Measurements from ENCODE around the gene SOX14. TPM values are rescaled to one million over a fixed set of nuclear protein-coding genes. Genes with fewer than 3 reads are reported as not detected.

Gene SOX14
- total RNA-seq, 4 donors from 2014 or later, result not detected

- in situ Hi-C loops (cut with MboI; ENCODE audit: low pct_ligation_motif_present in 1 of 4, low pct_unique_long_range_greater_than_20kb in 1 of 4, low sequenced_read_pairs in 3 of 4), result no loop called here
- H3K27me3 ChIP-seq, result peaks cover 91% of the 10 kb centered on the region
- no peaks in the 10 kb centered on the region for H3K36me3 ChIP-seq
- H3K4me1 ChIP-seq, result peaks cover 4 to 37% (median 29%) of the 10 kb centered on the region in 4 donors
- no peak overlapping the region for H3K27ac ChIP-seq
- no peaks in the 10 kb centered on the region for H3K9me3 ChIP-seq
- H3K4me3 ChIP-seq, result no peak overlapping the region
- DNase-seq, result no peak
- intact Hi-C loops (cut with DNase I; ENCODE audit: low total_unique reads), result no loop called here
- TF ChIP-seq CTCF (IDR thresholded peaks at IDR 0.05), result no peak
- TF ChIP-seq POLR2AphosphoS5 (IDR thresholded peaks at IDR 0.05), result no peak
- no peak for TF ChIP-seq EP300 (IDR thresholded peaks at IDR 0.05; ENCODE audit: low read depth)
- TF ChIP-seq POLR2A (IDR thresholded peaks at IDR 0.05), result no peak
- whole genome bisulfite sequencing, 2 donors (ENCODE audit: low coverage in 1 of 2), result 15 to 27% methylated on average over 7 of the region's 7 CpGs
These were observed 8.3 kb downstream of the SOX14 start for GRCh38 chr3:137772214-137772955.

- Histone ChIP-seq H3K4me3 (no peak overlapping the region), H3K27me3 (peaks cover 25% of the 10 kb centered on the region), H3K27ac (no peak overlapping the region), H3K4me1 (no peaks in the 10 kb centered on the region), H3K36me3 (no peaks in the 10 kb centered on the region), H3K9me3 (no peaks in the 10 kb centered on the region)
- TF ChIP-seq EP300 (IDR thresholded peaks at IDR 0.05; ENCODE audit: low read depth) (no peak), POLR2AphosphoS5 (IDR thresholded peaks at IDR 0.05) (no peak), POLR2A (IDR thresholded peaks at IDR 0.05) (no peak), CTCF (IDR thresholded peaks at IDR 0.05) (no peak)
- intact Hi-C loops (cut with DNase I; ENCODE audit: low total_unique reads) (no loop called here), in situ Hi-C loops (cut with MboI; ENCODE audit: low pct_ligation_motif_present in 1 of 4, low pct_unique_long_range_greater_than_20kb in 1 of 4, low sequenced_read_pairs in 3 of 4) (loop anchor here in 1 of 4 donors (25.0 kb wide), 1 partner anchor 667 kb away; no protein-coding TSS in a partner anchor)
- DNase-seq, result no peak
- 39 to 48% methylated on average over 2 of the region's 2 CpGs for WGBS, 2 donors (ENCODE audit: low coverage in 1 of 2)
These were observed 14.8 kb downstream of the SOX14 start for GRCh38 chr3:137778941-137779340.

- H3K4me3 ChIP-seq, result no peak overlapping the region
- no peaks in the 10 kb centered on the region for H3K36me3 ChIP-seq
- no peaks in the 10 kb centered on the region for H3K9me3 ChIP-seq
- DNase-seq, result no peak
- in situ Hi-C loops (cut with MboI; ENCODE audit: low pct_ligation_motif_present in 1 of 4, low pct_unique_long_range_greater_than_20kb in 1 of 4, low sequenced_read_pairs in 3 of 4) (loop anchor here in 1 of 4 donors (25.0 kb wide), 1 partner anchor 675 kb away; no protein-coding TSS in a partner anchor), intact Hi-C loops (cut with DNase I; ENCODE audit: low total_unique reads) (no loop called here)
- no peaks in the 10 kb centered on the region for H3K27me3 ChIP-seq
- WGBS, 2 donors (ENCODE audit: low coverage in 1 of 2), result 62 to 64% methylated on average over 5 to 6 of the region's 6 CpGs
- no peaks in the 10 kb centered on the region for H3K4me1 ChIP-seq
- TF ChIP-seq EP300 (IDR thresholded peaks at IDR 0.05; ENCODE audit: low read depth), result no peak
- TF ChIP-seq CTCF (IDR thresholded peaks at IDR 0.05), result no peak
- no peak for TF ChIP-seq POLR2AphosphoS5 (IDR thresholded peaks at IDR 0.05)
- TF ChIP-seq POLR2A (IDR thresholded peaks at IDR 0.05), result no peak
- no peak overlapping the region for H3K27ac ChIP-seq
These were observed 23.4 kb downstream of the SOX14 start for GRCh38 chr3:137787529-137787928.

GRCh38 chr3:137789236-137789635 is 25.1 kb downstream of the SOX14 start:
- in situ Hi-C loops (cut with MboI; ENCODE audit: low pct_ligation_motif_present in 1 of 4, low pct_unique_long_range_greater_than_20kb in 1 of 4, low sequenced_read_pairs in 3 of 4), result loop anchor here in 1 of 4 donors (25.0 kb wide), 1 partner anchor 677 kb away; no protein-coding TSS in a partner anchor
- no peak overlapping the region for H3K4me3 ChIP-seq
- no peak for TF ChIP-seq POLR2A (IDR thresholded peaks at IDR 0.05)
- no peak for TF ChIP-seq EP300 (IDR thresholded peaks at IDR 0.05; ENCODE audit: low read depth)
- TF ChIP-seq CTCF (IDR thresholded peaks at IDR 0.05), result no peak
- no peak for TF ChIP-seq POLR2AphosphoS5 (IDR thresholded peaks at IDR 0.05)
- no peak overlapping the region for H3K27ac ChIP-seq
- intact Hi-C loops (cut with DNase I; ENCODE audit: low total_unique reads), result no loop called here
- DNase-seq, result no peak
- 56 to 77% methylated on average over 5 of the region's 5 CpGs for WGBS, 2 donors (ENCODE audit: low coverage in 1 of 2)
- no peaks in the 10 kb centered on the region for H3K9me3 ChIP-seq
- no peaks in the 10 kb centered on the region for H3K27me3 ChIP-seq
- no peaks in the 10 kb centered on the region for H3K36me3 ChIP-seq
- no peaks in the 10 kb centered on the region for H3K4me1 ChIP-seq
